ENCODE measurements around the gene PRSS12. TPM values are rescaled to one million over a fixed set of nuclear protein-coding genes. Genes with fewer than 3 reads are reported as not detected.

The PRSS12 gene
- total RNA-seq, 6 experiments from 2014 or later, result 56.6 to 88.0 (median 79.9) TPM

GRCh38 chr4:118381902-118382301, 29.1 kb upstream of the PRSS12 start:
- H3K9me3 Mint-ChIP-seq, result peaks cover 12% of the 10 kb centered on the region
- peaks cover 6% of the 10 kb centered on the region for H3K36me3 Mint-ChIP-seq (ENCODE audit: low read depth)
- H3K4me3 Mint-ChIP-seq, result no peak overlapping the region
- TF ChIP-seq CTCF (IDR thresholded peaks at IDR 0.05), result no peak
- no peak overlapping the region for H3K27ac Mint-ChIP-seq
- H3K27me3 Mint-ChIP-seq (ENCODE audit: insufficient read depth), result peaks cover 3% of the 10 kb centered on the region
- no peak for DNase-seq
- no peaks in the 10 kb centered on the region for H3K4me1 Mint-ChIP-seq (ENCODE audit: low read depth)

GRCh38 chr4:118373614-118374255, 20.9 kb upstream of the PRSS12 start:
- Mint-ChIP-seq H3K27me3 (ENCODE audit: insufficient read depth) (no peaks in the 10 kb centered on the region), H3K36me3 (ENCODE audit: low read depth) (no peaks in the 10 kb centered on the region), H3K4me1 (ENCODE audit: low read depth) (peaks cover 13% of the 10 kb centered on the region), H3K27ac (peak overlapping the region; percentile 24; the same call in 1 of the 2 replicates), H3K4me3 (0 out of 2 replicates have a peak overlapping the region, but pooled peaks have one; percentile 9), H3K9me3 (no peaks in the 10 kb centered on the region)
- peak; percentile 67 for DNase-seq
- TF ChIP-seq CTCF (IDR thresholded peaks at IDR 0.05), result no peak

- Mint-ChIP-seq H3K36me3 (ENCODE audit: low read depth) (no peaks in the 10 kb centered on the region), H3K27me3 (ENCODE audit: insufficient read depth) (no peaks in the 10 kb centered on the region), H3K27ac (no peak overlapping the region), H3K4me1 (ENCODE audit: low read depth) (peaks cover 13% of the 10 kb centered on the region), H3K4me3 (no peak overlapping the region), H3K9me3 (no peaks in the 10 kb centered on the region)
- no peak for DNase-seq
- no peak for TF ChIP-seq CTCF (IDR thresholded peaks at IDR 0.05)
Measured at GRCh38 chr4:118372251-118372650, 19.4 kb upstream of the PRSS12 start.

- DNase-seq, result no peak
- peaks cover 9% of the 10 kb centered on the region for H3K4me1 Mint-ChIP-seq (ENCODE audit: low read depth)
Measured at GRCh38 chr4:118369231-118369630, 16.4 kb upstream of the PRSS12 start.

GRCh38 chr4:118367872-118368271, 15.1 kb upstream of the PRSS12 start:
- H3K27ac Mint-ChIP-seq, result no peak overlapping the region
- no peaks in the 10 kb centered on the region for H3K27me3 Mint-ChIP-seq (ENCODE audit: insufficient read depth)
- H3K36me3 Mint-ChIP-seq (ENCODE audit: low read depth), result no peaks in the 10 kb centered on the region
- DNase-seq, result no peak
- H3K4me3 Mint-ChIP-seq, result no peak overlapping the region
- peaks cover 9% of the 10 kb centered on the region for H3K4me1 Mint-ChIP-seq (ENCODE audit: low read depth)
- H3K9me3 Mint-ChIP-seq, result no peaks in the 10 kb centered on the region
- TF ChIP-seq CTCF (IDR thresholded peaks at IDR 0.05), result no peak

More at GRCh38 chr4:118369231-118369630, 16.4 kb upstream of the PRSS12 start:
- H3K9me3 Mint-ChIP-seq, result no peaks in the 10 kb centered on the region
- no peak for TF ChIP-seq CTCF (IDR thresholded peaks at IDR 0.05)
- no peaks in the 10 kb centered on the region for H3K27me3 Mint-ChIP-seq (ENCODE audit: insufficient read depth)
- no peak overlapping the region for H3K4me3 Mint-ChIP-seq
- no peak overlapping the region for H3K27ac Mint-ChIP-seq
- H3K36me3 Mint-ChIP-seq (ENCODE audit: low read depth), result no peaks in the 10 kb centered on the region

Measured in HFFc6 (cell line).